ENCODE results near the gene PAM16. TPM values are rescaled to one million over a fixed set of nuclear protein-coding genes. Genes with fewer than 3 reads are reported as not detected.

The PAM16 gene
- polyA plus RNA-seq, 1 donor from 2014 or later, result 145 TPM

DNA sequence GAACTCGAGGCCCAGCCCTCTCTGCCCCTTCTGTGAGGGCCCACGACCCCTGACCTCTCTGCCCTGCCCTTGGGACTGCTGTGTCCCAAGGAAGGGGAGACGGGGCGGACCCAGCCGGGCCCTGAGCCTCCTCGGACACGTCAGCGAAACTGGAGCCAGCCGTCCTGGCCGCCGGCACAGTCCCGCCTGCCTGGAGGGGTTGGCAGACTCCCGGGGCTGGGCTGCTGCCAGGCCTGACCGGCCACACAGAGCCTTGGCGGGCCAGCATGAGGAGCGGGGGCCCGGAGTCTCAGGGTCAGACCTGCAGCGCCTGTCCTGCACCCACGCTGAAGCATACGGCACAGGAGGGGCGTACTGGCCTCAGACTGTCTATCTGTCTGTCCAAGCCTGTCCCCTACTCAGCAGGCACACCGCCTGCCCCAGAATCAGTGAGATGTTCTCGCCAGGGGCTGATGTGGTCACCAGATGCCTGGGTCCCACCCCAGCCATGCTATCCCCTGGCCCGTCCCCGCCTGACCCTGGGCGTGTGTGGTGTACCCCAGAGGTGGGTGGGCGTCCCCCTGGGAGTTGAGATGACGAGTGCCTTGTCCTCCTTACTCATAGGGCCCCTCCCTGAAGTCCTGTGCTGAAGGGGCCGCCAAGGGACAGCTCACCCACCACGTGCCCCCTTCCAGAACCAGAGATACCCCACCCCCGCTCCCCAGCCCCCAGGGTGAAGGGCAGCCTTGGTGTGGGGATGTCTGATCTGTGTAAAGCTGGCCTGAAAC, 25.2 kb upstream of the PAM16 start:
- H3K9me3 ChIP-seq (ENCODE audit: low read length), result no peaks in the 10 kb centered on the region
- no peaks in the 10 kb centered on the region for H3K36me3 ChIP-seq (ENCODE audit: insufficient read depth, low read length)
- no peaks in the 10 kb centered on the region for H3F3A ChIP-seq (ENCODE audit: insufficient read depth, low read length, poor library complexity, severe bottlenecking)
- H3K4me3 ChIP-seq (ENCODE audit: low read length), result no peak overlapping the region
- no peak overlapping the region for H2AFZ ChIP-seq (ENCODE audit: low read depth, low read length)
- TF ChIP-seq TAF1 (IDR thresholded peaks at IDR 0.05; ENCODE audit: low read depth) (no peak), REST (IDR thresholded peaks at IDR 0.05; ENCODE audit: borderline replicate concordance) (no peak), MXI1 (conservative IDR thresholded peaks at IDR 0.05; ENCODE audit: poor library complexity, severe bottlenecking) (no peak), CTCF (IDR thresholded peaks at IDR 0.05; ENCODE audit: poor library complexity, severe bottlenecking) (no peak)
- no peaks in the 10 kb centered on the region for H3K79me2 ChIP-seq (replicated peaks; ENCODE audit: insufficient read depth, low read length)
- no peak overlapping the region for H3K4me2 ChIP-seq (ENCODE audit: low read length)
- H3K9me2 ChIP-seq (ENCODE audit: insufficient read depth, low read length), result no peaks in the 10 kb centered on the region
- no peaks in the 10 kb centered on the region for H4K20me1 ChIP-seq (ENCODE audit: insufficient read depth)
- no peak overlapping the region for H3K9ac ChIP-seq (ENCODE audit: low read length)
- peaks cover 10% of the 10 kb centered on the region for H3K27me3 ChIP-seq (ENCODE audit: insufficient read depth, low read depth, low read length)
- no peak overlapping the region for H3K27ac ChIP-seq (ENCODE audit: low read length)

DNA sequence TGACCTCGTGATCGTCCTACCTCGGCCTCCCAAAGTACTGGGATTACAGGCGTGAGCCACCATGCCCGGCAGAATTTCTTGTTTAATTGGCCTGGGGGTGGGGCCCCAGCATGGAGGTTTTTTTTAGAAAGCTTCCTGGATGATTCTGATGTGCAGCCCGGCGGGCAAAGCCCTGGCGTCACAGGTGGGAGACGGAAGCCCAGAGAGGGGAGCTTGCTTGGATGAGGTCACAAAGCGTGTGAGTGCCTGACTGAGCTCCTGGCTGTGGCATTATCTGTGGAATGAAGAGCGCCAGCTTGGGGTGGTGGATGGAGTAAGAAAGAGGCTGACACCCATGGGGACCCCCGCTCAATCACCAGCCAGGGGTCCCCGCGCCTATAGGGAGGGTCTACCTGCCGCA, 24.6 kb upstream of the PAM16 start:
- Histone ChIP-seq H3K4me3 (ENCODE audit: low read length) (no peak overlapping the region), H3K79me2 (replicated peaks; ENCODE audit: insufficient read depth, low read length) (no peaks in the 10 kb centered on the region), H4K20me1 (ENCODE audit: insufficient read depth) (no peaks in the 10 kb centered on the region), H3K27ac (ENCODE audit: low read length) (no peak overlapping the region), H3K9me3 (ENCODE audit: low read length) (no peaks in the 10 kb centered on the region), H3F3A (ENCODE audit: insufficient read depth, low read length, poor library complexity, severe bottlenecking) (no peaks in the 10 kb centered on the region), H3K9me2 (ENCODE audit: insufficient read depth, low read length) (no peaks in the 10 kb centered on the region), H3K4me2 (ENCODE audit: low read length) (no peak overlapping the region), H3K9ac (ENCODE audit: low read length) (no peak overlapping the region), H3K36me3 (ENCODE audit: insufficient read depth, low read length) (no peaks in the 10 kb centered on the region), H3K27me3 (ENCODE audit: insufficient read depth, low read depth, low read length) (peaks cover 11% of the 10 kb centered on the region), H2AFZ (ENCODE audit: low read depth, low read length) (no peak overlapping the region)
- no peak for TF ChIP-seq MXI1 (conservative IDR thresholded peaks at IDR 0.05; ENCODE audit: poor library complexity, severe bottlenecking)
- no peak for TF ChIP-seq SMC3 (conservative IDR thresholded peaks at IDR 0.05; ENCODE audit: poor library complexity)
- TF ChIP-seq CTCF (IDR thresholded peaks at IDR 0.05; ENCODE audit: poor library complexity, severe bottlenecking), result no peak
- no peak for TF ChIP-seq EP300 (conservative IDR thresholded peaks at IDR 0.05; ENCODE audit: poor library complexity, severe bottlenecking)
- TF ChIP-seq REST (IDR thresholded peaks at IDR 0.05; ENCODE audit: borderline replicate concordance), result no peak
- no peak for TF ChIP-seq TAF1 (IDR thresholded peaks at IDR 0.05; ENCODE audit: low read depth)
- no peak for TF ChIP-seq RAD21 (conservative IDR thresholded peaks at IDR 0.05)
- TF ChIP-seq POLR2AphosphoS5 (IDR thresholded peaks at IDR 0.05), result no peak
- TF ChIP-seq EZH2 (IDR thresholded peaks at IDR 0.05; ENCODE audit: borderline replicate concordance, insufficient read depth, low read length, poor library complexity, severe bottlenecking), result no peak
